IPS-11a (cell line): ENCODE results near the gene PHLDB1.

Experiments used
- H3K4me3 ChIP-seq: one replicate; pipeline ENCODE4 v1.5.1; 2013; ENCODE audit warnings: low read depth, low read length, control low read depth

The PHLDB1 gene

GRCh38 chr11:118621784-118622375 lies 14.5 kb downstream of the PHLDB1 start:
- peak overlapping the region; percentile 63 for H3K4me3 ChIP-seq

GRCh38 chr11:118622376-118623268 lies 15.2 kb downstream of the PHLDB1 start:
- no peak overlapping the region for H3K4me3 ChIP-seq

GRCh38 chr11:118623269-118623655 lies 15.8 kb downstream of the PHLDB1 start:
- no peak overlapping the region for H3K4me3 ChIP-seq

GRCh38 chr11:118625036-118625690 lies 17.7 kb downstream of the PHLDB1 start:
- no peak overlapping the region for H3K4me3 ChIP-seq

GRCh38 chr11:118625976-118626375 lies 18.6 kb downstream of the PHLDB1 start:
- no peak overlapping the region for H3K4me3 ChIP-seq

GRCh38 chr11:118627566-118627965 lies 20.2 kb downstream of the PHLDB1 start:
- no peak overlapping the region for H3K4me3 ChIP-seq

GRCh38 chr11:118628031-118628430 lies 20.6 kb downstream of the PHLDB1 start:
- no peak overlapping the region for H3K4me3 ChIP-seq

GRCh38 chr11:118628432-118628831 lies 21.0 kb downstream of the PHLDB1 start:
- no peak overlapping the region for H3K4me3 ChIP-seq

- H3K4me3 ChIP-seq = no peak overlapping the region
Measured at GRCh38 chr11:118628861-118629549, 21.6 kb downstream of the PHLDB1 start.

GRCh38 chr11:118629761-118630661 lies 22.6 kb downstream of the PHLDB1 start:
- H3K4me3 ChIP-seq = no peak overlapping the region

GRCh38 chr11:118631142-118631909 lies 23.9 kb downstream of the PHLDB1 start:
- no peak overlapping the region for H3K4me3 ChIP-seq

GRCh38 chr11:118632577-118633318 lies 25.3 kb downstream of the PHLDB1 start:
- no peak overlapping the region for H3K4me3 ChIP-seq

GRCh38 chr11:118633319-118633690 lies 25.9 kb downstream of the PHLDB1 start:
- no peak overlapping the region for H3K4me3 ChIP-seq

GRCh38 chr11:118633979-118634378 lies 26.6 kb downstream of the PHLDB1 start:
- no peak overlapping the region for H3K4me3 ChIP-seq

GRCh38 chr11:118634431-118635236 lies 27.2 kb downstream of the PHLDB1 start:
- H3K4me3 ChIP-seq = peak overlapping the region; percentile 52

- peak overlapping the region; percentile 52 for H3K4me3 ChIP-seq
Measured at GRCh38 chr11:118635237-118635591, 27.8 kb downstream of the PHLDB1 start.

GRCh38 chr11:118635642-118636041 lies 28.2 kb downstream of the PHLDB1 start:
- H3K4me3 ChIP-seq = peak overlapping the region; percentile 52
